ENCODE data around the gene S100A4. TPM values are rescaled to one million over a fixed set of nuclear protein-coding genes. Genes with fewer than 3 reads are reported as not detected.

The S100A4 gene
- total RNA-seq, 1 donor from 2014 or later: 165 TPM

GRCh38 chr1:153561466-153561985 lies 15.9 kb upstream of the S100A4 start:
- Histone ChIP-seq H3K4me1 (ENCODE audit: control insufficient read depth in 3 of 3, insufficient read depth in 3 of 3, low read length in 3 of 3) (peaks cover 10 to 13% (median 12%) of the 10 kb centered on the region in 3 donors), H3K9me3 (ENCODE audit: control insufficient read depth in 3 of 3, low read length in 3 of 3) (no peaks in the 10 kb centered on the region), H3K27me3 (ENCODE audit: control insufficient read depth in 3 of 3, insufficient read depth in 3 of 3, low read length in 3 of 3) (no peaks in the 10 kb centered on the region), H3K4me3 (ENCODE audit: low read length in 3 of 3) (no peak overlapping the region), H3K36me3 (ENCODE audit: control insufficient read depth in 3 of 3, insufficient read depth in 3 of 3, low read length in 3 of 3) (no peaks in the 10 kb centered on the region), H3K9ac (ENCODE audit: low read depth in 1 of 3, low read length in 3 of 3) (no peak overlapping the region), H3K27ac (ENCODE audit: low read depth, low read length) (no peak overlapping the region)

- peaks cover 4 to 7% (median 6%) of the 10 kb centered on the region in 3 donors for H3K4me1 ChIP-seq (ENCODE audit: control insufficient read depth in 3 of 3, insufficient read depth in 3 of 3, low read length in 3 of 3)
- H3K9ac ChIP-seq (ENCODE audit: low read depth in 1 of 3, low read length in 3 of 3): no peak overlapping the region
- H3K9me3 ChIP-seq (ENCODE audit: control insufficient read depth in 3 of 3, low read length in 3 of 3): no peaks in the 10 kb centered on the region
- H3K36me3 ChIP-seq (ENCODE audit: control insufficient read depth in 3 of 3, insufficient read depth in 3 of 3, low read length in 3 of 3): no peaks in the 10 kb centered on the region
- H3K4me3 ChIP-seq (ENCODE audit: low read length in 3 of 3): no peak overlapping the region
- no peak overlapping the region for H3K27ac ChIP-seq (ENCODE audit: low read depth, low read length)
- H3K27me3 ChIP-seq (ENCODE audit: control insufficient read depth in 3 of 3, insufficient read depth in 3 of 3, low read length in 3 of 3): no peaks in the 10 kb centered on the region
Measured at GRCh38 chr1:153560771-153561465, 15.3 kb upstream of the S100A4 start.

DNA sequence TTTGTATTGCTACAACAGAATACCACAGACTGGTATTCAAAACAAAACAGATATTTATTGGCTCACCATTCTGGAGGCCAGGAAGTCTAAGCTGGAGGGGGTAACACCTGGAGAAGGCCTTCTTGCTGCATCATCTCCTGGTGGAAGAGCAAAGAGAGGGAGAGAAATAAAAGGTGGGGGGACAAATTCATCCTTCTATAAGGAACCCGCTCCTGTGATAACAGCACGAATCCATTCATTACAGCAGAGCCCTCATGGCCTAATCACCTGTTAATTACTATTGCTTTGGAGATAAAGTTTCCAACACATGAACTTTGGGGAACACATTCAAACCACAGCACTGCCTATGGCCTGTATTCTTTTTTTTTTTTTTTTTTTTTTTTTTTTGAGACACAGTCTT lies 14.6 kb upstream of the S100A4 start:
- H3K27ac ChIP-seq (ENCODE audit: low read depth, low read length): no peak overlapping the region

DNA sequence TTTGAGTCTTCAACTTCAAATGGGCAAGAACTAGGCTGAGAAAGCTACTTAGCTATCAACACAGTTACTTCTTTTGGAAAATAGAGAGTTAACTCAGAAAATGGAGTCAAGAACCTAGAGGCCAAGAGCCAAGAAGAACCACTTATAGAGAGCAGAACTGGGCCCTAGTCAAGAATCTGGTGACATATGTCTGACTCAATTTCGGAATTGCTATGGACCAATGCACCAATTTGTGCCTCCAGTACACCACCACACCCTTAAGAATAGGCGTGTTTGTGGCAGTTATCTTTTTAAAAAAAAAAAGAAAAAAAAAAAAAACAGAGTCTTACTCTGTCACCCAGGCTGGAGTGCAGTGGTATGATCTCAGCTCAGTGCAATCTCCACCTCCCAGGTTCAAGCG lies 12.3 kb upstream of the S100A4 start:
- Histone ChIP-seq H3K27me3 (ENCODE audit: control insufficient read depth in 3 of 3, insufficient read depth in 3 of 3, low read length in 3 of 3) (no peaks in the 10 kb centered on the region), H3K27ac (ENCODE audit: low read depth, low read length) (no peak overlapping the region), H3K9me3 (ENCODE audit: control insufficient read depth in 3 of 3, low read length in 3 of 3) (no peaks in the 10 kb centered on the region), H3K36me3 (ENCODE audit: control insufficient read depth in 3 of 3, insufficient read depth in 3 of 3, low read length in 3 of 3) (no peaks in the 10 kb centered on the region), H3K9ac (ENCODE audit: low read depth in 1 of 3, low read length in 3 of 3) (no peak overlapping the region), H3K4me1 (ENCODE audit: control insufficient read depth in 3 of 3, insufficient read depth in 3 of 3, low read length in 3 of 3) (peaks cover 9 to 16% (median 13%) of the 10 kb centered on the region in 3 donors), H3K4me3 (ENCODE audit: low read length in 3 of 3) (no peak overlapping the region)

More for the DNA sequence above, 14.6 kb upstream of the S100A4 start:
- Histone ChIP-seq H3K9ac (ENCODE audit: low read depth in 1 of 3, low read length in 3 of 3) (no peak overlapping the region), H3K4me1 (ENCODE audit: control insufficient read depth in 3 of 3, insufficient read depth in 3 of 3, low read length in 3 of 3) (peaks cover 0 to under 1% (median 0%) of the 10 kb centered on the region in 3 donors), H3K9me3 (ENCODE audit: control insufficient read depth in 3 of 3, low read length in 3 of 3) (no peaks in the 10 kb centered on the region), H3K36me3 (ENCODE audit: control insufficient read depth in 3 of 3, insufficient read depth in 3 of 3, low read length in 3 of 3) (no peaks in the 10 kb centered on the region), H3K4me3 (ENCODE audit: low read length in 3 of 3) (no peak overlapping the region), H3K27me3 (ENCODE audit: control insufficient read depth in 3 of 3, insufficient read depth in 3 of 3, low read length in 3 of 3) (no peaks in the 10 kb centered on the region)

- no peak overlapping the region for H3K4me3 ChIP-seq (ENCODE audit: low read length in 3 of 3)
- no peaks in the 10 kb centered on the region for H3K27me3 ChIP-seq (ENCODE audit: control insufficient read depth in 3 of 3, insufficient read depth in 3 of 3, low read length in 3 of 3)
- no peaks in the 10 kb centered on the region for H3K9me3 ChIP-seq (ENCODE audit: control insufficient read depth in 3 of 3, low read length in 3 of 3)
- no peak overlapping the region for H3K9ac ChIP-seq (ENCODE audit: low read depth in 1 of 3, low read length in 3 of 3)
- H3K4me1 ChIP-seq (ENCODE audit: control insufficient read depth in 3 of 3, insufficient read depth in 3 of 3, low read length in 3 of 3): peaks cover 9 to 16% (median 13%) of the 10 kb centered on the region in 3 donors
- no peaks in the 10 kb centered on the region for H3K36me3 ChIP-seq (ENCODE audit: control insufficient read depth in 3 of 3, insufficient read depth in 3 of 3, low read length in 3 of 3)
- H3K27ac ChIP-seq (ENCODE audit: low read depth, low read length): no peak overlapping the region
Measured at GRCh38 chr1:153556348-153556747, 10.7 kb upstream of the S100A4 start.

- peak overlapping the region in 1 of 3 donors; percentile 33 for H3K9ac ChIP-seq (ENCODE audit: low read depth in 1 of 3, low read length in 3 of 3)
Measured at GRCh38 chr1:153553830-153554541, 8.4 kb upstream of the S100A4 start.

GRCh38 chr1:153553096-153553495 lies 7.5 kb upstream of the S100A4 start:
- H3K27me3 ChIP-seq (ENCODE audit: control insufficient read depth in 3 of 3, insufficient read depth in 3 of 3, low read length in 3 of 3): no peaks in the 10 kb centered on the region

More at GRCh38 chr1:153553830-153554541, 8.4 kb upstream of the S100A4 start:
- no peaks in the 10 kb centered on the region for H3K36me3 ChIP-seq (ENCODE audit: control insufficient read depth in 3 of 3, insufficient read depth in 3 of 3, low read length in 3 of 3)
- H3K27ac ChIP-seq (ENCODE audit: low read depth, low read length): peak overlapping the region; percentile 51
- no peaks in the 10 kb centered on the region for H3K27me3 ChIP-seq (ENCODE audit: control insufficient read depth in 3 of 3, insufficient read depth in 3 of 3, low read length in 3 of 3)
- H3K4me1 ChIP-seq (ENCODE audit: control insufficient read depth in 3 of 3, insufficient read depth in 3 of 3, low read length in 3 of 3): peaks cover 24 to 36% (median 33%) of the 10 kb centered on the region in 3 donors
- no peak overlapping the region for H3K4me3 ChIP-seq (ENCODE audit: low read length in 3 of 3)
- H3K9me3 ChIP-seq (ENCODE audit: control insufficient read depth in 3 of 3, low read length in 3 of 3): no peaks in the 10 kb centered on the region

DNA sequence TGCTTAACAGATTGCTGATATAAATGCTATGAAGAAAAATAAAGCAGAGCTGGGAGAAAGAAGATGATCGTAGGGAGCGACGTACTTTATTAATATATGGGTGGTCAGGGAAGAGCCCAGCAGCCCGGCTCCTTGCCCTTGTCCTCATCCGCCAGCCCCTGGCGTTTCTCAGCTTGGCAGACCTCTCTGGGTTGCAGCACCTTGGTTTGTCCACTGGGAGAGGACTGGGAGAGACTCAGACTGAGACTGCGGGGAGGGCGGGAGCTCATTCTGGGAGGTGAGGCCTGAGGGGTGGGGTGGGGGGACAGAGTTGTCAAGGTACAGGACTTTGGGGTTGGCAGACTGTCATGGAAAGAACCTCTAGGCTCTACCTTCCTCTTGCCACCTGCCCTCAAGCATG lies 6.7 kb upstream of the S100A4 start:
- Histone ChIP-seq H3K9me3 (ENCODE audit: control insufficient read depth in 3 of 3, low read length in 3 of 3) (no peaks in the 10 kb centered on the region), H3K4me3 (ENCODE audit: low read length in 3 of 3) (no peak overlapping the region), H3K4me1 (ENCODE audit: control insufficient read depth in 3 of 3, insufficient read depth in 3 of 3, low read length in 3 of 3) (peaks cover 39 to 53% (median 48%) of the 10 kb centered on the region in 3 donors), H3K36me3 (ENCODE audit: control insufficient read depth in 3 of 3, insufficient read depth in 3 of 3, low read length in 3 of 3) (no peaks in the 10 kb centered on the region), H3K9ac (ENCODE audit: low read depth in 1 of 3, low read length in 3 of 3) (no peak overlapping the region), H3K27ac (ENCODE audit: low read depth, low read length) (no peak overlapping the region), H3K27me3 (ENCODE audit: control insufficient read depth in 3 of 3, insufficient read depth in 3 of 3, low read length in 3 of 3) (no peaks in the 10 kb centered on the region)

More at GRCh38 chr1:153553096-153553495, 7.5 kb upstream of the S100A4 start:
- Histone ChIP-seq H3K4me1 (ENCODE audit: control insufficient read depth in 3 of 3, insufficient read depth in 3 of 3, low read length in 3 of 3) (peaks cover 32 to 45% (median 42%) of the 10 kb centered on the region in 3 donors), H3K27ac (ENCODE audit: low read depth, low read length) (no peak overlapping the region), H3K36me3 (ENCODE audit: control insufficient read depth in 3 of 3, insufficient read depth in 3 of 3, low read length in 3 of 3) (no peaks in the 10 kb centered on the region), H3K9ac (ENCODE audit: low read depth in 1 of 3, low read length in 3 of 3) (no peak overlapping the region), H3K4me3 (ENCODE audit: low read length in 3 of 3) (no peak overlapping the region), H3K9me3 (ENCODE audit: control insufficient read depth in 3 of 3, low read length in 3 of 3) (no peaks in the 10 kb centered on the region)

DNA sequence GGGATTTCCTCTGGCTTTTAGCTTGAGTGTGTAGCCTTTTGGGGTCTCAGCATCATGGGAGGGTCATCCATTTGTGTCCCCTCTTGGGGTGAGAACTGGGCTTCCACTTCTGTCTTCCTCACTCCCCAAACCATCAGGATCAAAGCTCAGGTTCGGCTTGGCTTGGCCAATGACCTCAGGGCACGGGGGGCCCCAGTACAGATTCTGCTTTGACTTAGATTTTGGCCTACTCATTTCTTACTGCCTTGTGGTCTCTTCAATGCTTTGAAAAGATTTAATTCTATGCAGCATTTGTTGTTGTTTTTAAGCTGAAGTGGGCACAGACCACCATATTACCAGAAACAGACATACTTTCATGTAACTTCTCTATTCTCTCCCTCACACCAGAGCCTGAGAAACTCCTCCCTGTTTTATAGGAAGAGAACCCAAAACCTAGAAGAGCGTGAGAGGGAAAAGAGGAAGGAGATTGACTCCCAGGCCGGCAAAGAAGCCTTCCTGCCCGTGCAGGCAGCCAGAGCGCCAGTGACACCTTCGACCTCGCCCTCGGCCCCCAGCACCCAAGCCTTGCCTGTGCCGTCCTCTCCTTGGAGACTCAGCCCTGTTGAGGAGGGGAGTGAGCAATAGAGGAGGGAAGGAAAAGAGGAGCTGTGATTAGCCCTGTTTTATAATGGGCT lies 5.4 kb upstream of the S100A4 start:
- no peaks in the 10 kb centered on the region for H3K27me3 ChIP-seq (ENCODE audit: control insufficient read depth in 3 of 3, insufficient read depth in 3 of 3, low read length in 3 of 3)
- H3K4me3 ChIP-seq (ENCODE audit: low read length in 3 of 3): no peak overlapping the region
- no peaks in the 10 kb centered on the region for H3K36me3 ChIP-seq (ENCODE audit: control insufficient read depth in 3 of 3, insufficient read depth in 3 of 3, low read length in 3 of 3)
- H3K4me1 ChIP-seq (ENCODE audit: control insufficient read depth in 3 of 3, insufficient read depth in 3 of 3, low read length in 3 of 3): peaks cover 48 to 65% (median 56%) of the 10 kb centered on the region in 3 donors
- no peak overlapping the region for H3K27ac ChIP-seq (ENCODE audit: low read depth, low read length)
- H3K9me3 ChIP-seq (ENCODE audit: control insufficient read depth in 3 of 3, low read length in 3 of 3): no peaks in the 10 kb centered on the region
- H3K9ac ChIP-seq (ENCODE audit: low read depth in 1 of 3, low read length in 3 of 3): no peak overlapping the region
